Activated CD4-positive, alpha-beta T cell treated with anti-CD3 and anti-CD28 coated beads for 36 hours (primary cell): ENCODE measurements around the gene NUDT14. TPM values are rescaled to one million over a fixed set of nuclear protein-coding genes. Genes with fewer than 3 reads are reported as not detected.
A peak's percentile ranks its signal among the peaks of the same experiment; 100 is the strongest.

Experiments used
- ATAC-seq: fragments of 200-7000 bp; cut with Tn5 transposase; one replicate; pipeline ENCODE4 v1.10.0; 2021; ENCODE audit warnings: mild to moderate bottlenecking, moderate library complexity
- CTCF ChIA-PET: fragments of 350-600 bp; sonication (Branson Sonifier 250); formaldehyde crosslinking; loops from one replicate; lab custom pipeline; 2021; ENCODE audit warnings: antibody characterized with exemption; lab: Charles Lee
- POLR2A ChIA-PET: fragments of 350-600 bp; sonication (Branson Sonifier 250); formaldehyde crosslinking; loops from one replicate; lab custom pipeline; 2021; ENCODE audit warnings: antibody characterized with exemption, inconsistent platforms; lab: Charles Lee
- DNase-seq: peaks from one replicate; pipeline ENCODE4 v3.0.0-alpha.2; 2020
- H3K27ac Mint-ChIP-seq: one replicate; pipeline ENCODE4 v1.8.0; 2021; ENCODE audit warnings: mixed read lengths
- H3K27me3 Mint-ChIP-seq: one replicate; pipeline ENCODE4 v1.8.0; 2021; ENCODE audit warnings: mixed read lengths
- H3K36me3 Mint-ChIP-seq: one replicate; pipeline ENCODE4 v1.8.0; 2021; ENCODE audit warnings: low read depth, mixed read lengths
- H3K4me1 Mint-ChIP-seq: one replicate; pipeline ENCODE4 v1.8.0; 2021; ENCODE audit warnings: mixed read lengths
- H3K4me3 Mint-ChIP-seq: one replicate; pipeline ENCODE4 v1.8.0; 2021; ENCODE audit warnings: mild to moderate bottlenecking, moderate library complexity, mixed read lengths
- H3K9me3 Mint-ChIP-seq: one replicate; pipeline ENCODE4 v1.8.0; 2021; ENCODE audit warnings: low read depth, mixed read lengths
- intact Hi-C, 2 experiments: fragments of 100-400 bp; cut with DNase I in 1 of 2; cut with micrococcal nuclease in 1 of 2; formaldehyde crosslinking; loops; one replicate each; pipeline versions ENCODE4 v1.14.2 to v1.15.1; 2022 to 2024; cut with DNase I, micrococcal nuclease
- total RNA-seq, 2 experiments: library from RNA; stranded (reverse); gene quantifications; one replicate each; pipeline ENCODE4 v1.2.3, GENCODE V29; 2021

Gene NUDT14
- total RNA-seq, 2 experiments from 2014 or later: 12.3 to 13.5 TPM

GRCh38 chr14:105148604-105149145 lies 32.4 kb downstream of the NUDT14 start:
- no peaks in the 10 kb centered on the region for H3K27me3 Mint-ChIP-seq
- H3K36me3 Mint-ChIP-seq: no peaks in the 10 kb centered on the region
- ChIA-PET POLR2A (no interaction called here), CTCF (no interaction called here)
- intact Hi-C loops: no loop called here
- H3K4me1 Mint-ChIP-seq: no peaks in the 10 kb centered on the region
- no peak overlapping the region for H3K27ac Mint-ChIP-seq
- DNase-seq: peak; percentile 3
- no peaks in the 10 kb centered on the region for H3K9me3 Mint-ChIP-seq
- H3K4me3 Mint-ChIP-seq: no peak overlapping the region
- ATAC-seq: no peak

GRCh38 chr14:105147671-105148603 lies 33.2 kb downstream of the NUDT14 start:
- intact Hi-C loops: no loop called here
- H3K9me3 Mint-ChIP-seq: no peaks in the 10 kb centered on the region
- POLR2A ChIA-PET: no interaction called here
- H3K36me3 Mint-ChIP-seq: no peaks in the 10 kb centered on the region
- no peaks in the 10 kb centered on the region for H3K4me1 Mint-ChIP-seq
- ATAC-seq (no peak), DNase-seq (peak; percentile 4)
- CTCF ChIA-PET: no interaction called here
- H3K27me3 Mint-ChIP-seq: no peaks in the 10 kb centered on the region
- H3K4me3 Mint-ChIP-seq: no peak overlapping the region
- no peak overlapping the region for H3K27ac Mint-ChIP-seq

- CTCF ChIA-PET: no interaction called here
- POLR2A ChIA-PET: no interaction called here
- intact Hi-C loops: no loop called here
- Mint-ChIP-seq H3K4me3 (no peak overlapping the region), H3K27me3 (no peaks in the 10 kb centered on the region), H3K4me1 (no peaks in the 10 kb centered on the region), H3K27ac (no peak overlapping the region), H3K36me3 (no peaks in the 10 kb centered on the region), H3K9me3 (no peaks in the 10 kb centered on the region)
- ATAC-seq (no peak), DNase-seq (no peak)
These were observed 34.0 kb downstream of the NUDT14 start for GRCh38 chr14:105146976-105147635.

GRCh38 chr14:105146181-105146975 lies 34.7 kb downstream of the NUDT14 start:
- CTCF ChIA-PET: no interaction called here
- DNase-seq (peak; percentile 3), ATAC-seq (no peak)
- intact Hi-C loops: no loop called here
- Mint-ChIP-seq H3K27me3 (no peaks in the 10 kb centered on the region), H3K9me3 (no peaks in the 10 kb centered on the region), H3K4me3 (no peak overlapping the region), H3K36me3 (no peaks in the 10 kb centered on the region), H3K4me1 (no peaks in the 10 kb centered on the region), H3K27ac (no peak overlapping the region)
- POLR2A ChIA-PET: no interaction called here

- no peak for ATAC-seq
- H3K27me3 Mint-ChIP-seq: no peaks in the 10 kb centered on the region
- H3K9me3 Mint-ChIP-seq: no peaks in the 10 kb centered on the region
- intact Hi-C loops: no loop called here
- no peaks in the 10 kb centered on the region for H3K36me3 Mint-ChIP-seq
- no peak overlapping the region for H3K4me3 Mint-ChIP-seq
- H3K4me1 Mint-ChIP-seq: no peaks in the 10 kb centered on the region
- peak; percentile 3 for DNase-seq
- ChIA-PET CTCF (no interaction called here), POLR2A (no interaction called here)
- H3K27ac Mint-ChIP-seq: no peak overlapping the region
These were observed 35.5 kb downstream of the NUDT14 start for GRCh38 chr14:105145381-105146180.

- no peaks in the 10 kb centered on the region for H3K27me3 Mint-ChIP-seq
These were observed 36.3 kb downstream of the NUDT14 start for GRCh38 chr14:105144666-105145380.

GRCh38 chr14:105144026-105144665 lies 37.0 kb downstream of the NUDT14 start:
- ChIA-PET CTCF (no interaction called here), POLR2A (no interaction called here)
- no peaks in the 10 kb centered on the region for H3K4me1 Mint-ChIP-seq
- no peaks in the 10 kb centered on the region for H3K36me3 Mint-ChIP-seq
- peak; percentile 3 for DNase-seq
- no peak for ATAC-seq
- no peaks in the 10 kb centered on the region for H3K27me3 Mint-ChIP-seq
- H3K4me3 Mint-ChIP-seq: no peak overlapping the region
- intact Hi-C loops: no loop called here
- no peak overlapping the region for H3K27ac Mint-ChIP-seq
- peaks cover 7% of the 10 kb centered on the region for H3K9me3 Mint-ChIP-seq

More at GRCh38 chr14:105144666-105145380, 36.3 kb downstream of the NUDT14 start:
- DNase-seq: peak; percentile 3
- Mint-ChIP-seq H3K9me3 (peaks cover 7% of the 10 kb centered on the region), H3K27ac (no peak overlapping the region), H3K36me3 (no peaks in the 10 kb centered on the region), H3K4me3 (no peak overlapping the region), H3K4me1 (no peaks in the 10 kb centered on the region)
- intact Hi-C loops: no loop called here
- ChIA-PET CTCF (no interaction called here), POLR2A (no interaction called here)
- no peak for ATAC-seq

- ChIA-PET POLR2A (no interaction called here), CTCF (no interaction called here)
- no peaks in the 10 kb centered on the region for H3K36me3 Mint-ChIP-seq
- DNase-seq: no peak
- H3K27ac Mint-ChIP-seq: no peak overlapping the region
- no peaks in the 10 kb centered on the region for H3K27me3 Mint-ChIP-seq
- no peaks in the 10 kb centered on the region for H3K4me1 Mint-ChIP-seq
- H3K4me3 Mint-ChIP-seq: no peak overlapping the region
- intact Hi-C loops: no loop called here
- H3K9me3 Mint-ChIP-seq: peaks cover 7% of the 10 kb centered on the region
- no peak for ATAC-seq
These were observed 37.6 kb downstream of the NUDT14 start for GRCh38 chr14:105143451-105144025.

- H3K4me3 Mint-ChIP-seq: no peak overlapping the region
- DNase-seq (peak; percentile 3), ATAC-seq (no peak)
- ChIA-PET CTCF (no interaction called here), POLR2A (no interaction called here)
- H3K27ac Mint-ChIP-seq: no peak overlapping the region
- H3K4me1 Mint-ChIP-seq: no peaks in the 10 kb centered on the region
- intact Hi-C loops: no loop called here
- no peaks in the 10 kb centered on the region for H3K36me3 Mint-ChIP-seq
- peaks cover 7% of the 10 kb centered on the region for H3K9me3 Mint-ChIP-seq
- H3K27me3 Mint-ChIP-seq: no peaks in the 10 kb centered on the region
These were observed 38.3 kb downstream of the NUDT14 start for GRCh38 chr14:105142651-105143450.
